ENCODE results near the gene HS3ST1.

DNA sequence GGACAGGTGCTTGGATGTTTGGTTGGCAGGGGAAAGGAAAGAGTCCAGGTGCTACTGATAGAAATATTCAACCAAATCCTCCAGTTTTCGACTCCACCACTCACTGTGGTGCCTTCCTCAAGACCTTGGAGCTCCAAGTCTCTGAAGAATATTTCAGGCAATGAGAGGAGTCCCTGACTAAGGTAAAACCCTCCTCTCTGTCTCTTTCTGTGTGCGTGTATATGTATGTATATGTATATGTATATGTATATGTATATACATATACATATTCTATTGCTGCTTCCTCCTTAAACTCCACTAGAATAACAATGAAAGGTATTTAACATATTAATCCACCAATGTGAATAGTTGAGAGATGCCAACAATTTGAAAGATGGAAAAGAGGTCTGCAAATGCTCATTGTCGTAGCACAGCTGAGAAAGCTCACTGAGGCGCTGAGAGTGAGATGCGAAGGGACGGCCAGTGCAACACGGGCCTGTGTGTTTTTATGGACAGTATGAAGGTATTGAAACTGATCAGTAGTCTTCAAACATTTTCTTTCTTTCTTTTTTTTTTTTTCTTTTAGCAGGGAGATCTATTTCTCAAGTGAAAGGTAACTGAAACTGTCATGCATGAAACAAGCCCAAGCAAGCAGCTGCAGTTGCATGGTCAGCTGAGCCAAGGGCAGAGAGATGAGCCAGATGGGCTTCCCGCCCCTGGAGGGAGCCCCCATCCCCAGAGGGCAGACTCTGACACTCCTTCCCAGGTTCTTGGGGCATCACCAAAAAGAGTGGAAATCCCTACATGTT is 41.1 kb upstream of the HS3ST1 start:
- TF ChIP-seq CTCF (IDR thresholded peaks at IDR 0.05) (no peak), POLR2A (IDR thresholded peaks at IDR 0.05) (no peak), POLR2AphosphoS5 (IDR thresholded peaks at IDR 0.05) (no peak)

Measured in prostate gland (tissue), 2 donors.